Measurements from ENCODE around the gene TBC1D20. TPM values are rescaled to one million over a fixed set of nuclear protein-coding genes. Genes with fewer than 3 reads are reported as not detected.

Gene TBC1D20
- total RNA-seq, 1 donor from 2014 or later: 40.6 TPM

DNA sequence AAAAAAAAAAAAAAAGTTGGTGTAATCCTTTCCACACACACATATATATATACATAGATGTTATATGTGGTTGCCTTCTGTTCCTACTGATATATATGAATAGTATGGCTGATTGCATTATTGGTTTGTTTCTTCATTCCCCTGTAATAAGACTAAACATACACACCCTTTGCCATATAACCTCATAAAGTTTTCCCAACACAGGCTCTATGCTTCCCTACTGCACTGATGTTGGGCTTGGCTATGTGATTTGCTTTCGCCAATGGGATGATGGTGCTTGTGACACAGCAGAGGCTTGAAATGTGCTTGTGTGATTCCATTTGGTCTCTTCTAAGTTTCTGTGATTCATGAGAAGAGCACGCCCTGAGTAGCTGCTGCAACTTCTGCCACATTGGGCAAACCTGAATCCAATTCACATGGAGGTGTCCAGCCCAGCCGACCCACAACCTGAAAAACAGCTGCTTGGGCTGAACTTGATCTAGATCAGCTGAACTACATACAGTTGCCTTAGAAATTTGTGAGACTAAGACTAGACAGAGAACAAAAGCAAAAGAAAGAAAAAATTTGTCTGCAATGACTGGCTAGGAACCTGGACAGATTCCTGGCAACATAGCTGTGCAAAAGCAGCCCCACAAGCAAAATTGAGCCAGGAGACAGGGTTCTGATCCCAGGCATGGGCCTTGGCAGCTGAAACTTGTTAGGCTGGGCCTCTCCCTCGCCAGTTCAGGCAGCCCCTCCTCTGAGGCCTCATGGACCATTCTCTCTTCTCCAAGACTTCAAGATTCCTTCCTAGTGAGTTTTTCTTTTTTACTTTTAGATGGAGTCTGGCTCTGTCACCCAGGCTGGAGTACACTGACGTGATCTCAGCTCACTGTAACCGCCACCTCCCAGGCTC lies 13.4 kb upstream of the TBC1D20 start:
- Histone ChIP-seq H4K20me1 (ENCODE audit: insufficient read depth, low read length) (peaks cover 27% of the 10 kb centered on the region), H3K4me2 (ENCODE audit: low read length) (no peak overlapping the region), H3K9me3 (ENCODE audit: insufficient read depth, low read depth, low read length) (no peaks in the 10 kb centered on the region), H3K9ac (ENCODE audit: low read length) (no peak overlapping the region), H3K79me2 (ENCODE audit: insufficient read depth, low read length) (no peaks in the 10 kb centered on the region), H3K4me1 (ENCODE audit: insufficient read depth, low read length) (peaks cover 4% of the 10 kb centered on the region), H3K36me3 (ENCODE audit: insufficient read depth, low read length) (peaks cover 19% of the 10 kb centered on the region), H3K27ac (ENCODE audit: low read depth, low read length) (no peak overlapping the region), H2AFZ (ENCODE audit: low read depth, low read length) (no peak overlapping the region), H3K27me3 (ENCODE audit: insufficient read depth, low read length) (no peaks in the 10 kb centered on the region), H3K4me3 (ENCODE audit: insufficient read depth, low read depth, low read length) (no peak overlapping the region)
- TF ChIP-seq, protein P1, sequence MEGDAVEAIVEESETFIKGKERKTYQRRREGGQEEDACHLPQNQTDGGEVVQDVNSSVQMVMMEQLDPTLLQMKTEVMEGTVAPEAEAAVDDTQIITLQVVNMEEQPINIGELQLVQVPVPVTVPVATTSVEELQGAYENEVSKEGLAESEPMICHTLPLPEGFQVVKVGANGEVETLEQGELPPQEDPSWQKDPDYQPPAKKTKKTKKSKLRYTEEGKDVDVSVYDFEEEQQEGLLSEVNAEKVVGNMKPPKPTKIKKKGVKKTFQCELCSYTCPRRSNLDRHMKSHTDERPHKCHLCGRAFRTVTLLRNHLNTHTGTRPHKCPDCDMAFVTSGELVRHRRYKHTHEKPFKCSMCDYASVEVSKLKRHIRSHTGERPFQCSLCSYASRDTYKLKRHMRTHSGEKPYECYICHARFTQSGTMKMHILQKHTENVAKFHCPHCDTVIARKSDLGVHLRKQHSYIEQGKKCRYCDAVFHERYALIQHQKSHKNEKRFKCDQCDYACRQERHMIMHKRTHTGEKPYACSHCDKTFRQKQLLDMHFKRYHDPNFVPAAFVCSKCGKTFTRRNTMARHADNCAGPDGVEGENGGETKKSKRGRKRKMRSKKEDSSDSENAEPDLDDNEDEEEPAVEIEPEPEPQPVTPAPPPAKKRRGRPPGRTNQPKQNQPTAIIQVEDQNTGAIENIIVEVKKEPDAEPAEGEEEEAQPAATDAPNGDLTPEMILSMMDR (IDR thresholded peaks at IDR 0.05; ENCODE audit: insufficient read depth, low read depth, low read length): no peak
- no peak for TF ChIP-seq EZH2 (IDR thresholded peaks at IDR 0.05; ENCODE audit: insufficient read depth, low read length)
- no peak overlapping the region for H3K4me3 Mint-ChIP-seq (ENCODE audit: unreplicated experiment)
- peaks cover 16% of the 10 kb centered on the region for H3K4me1 Mint-ChIP-seq (ENCODE audit: low read depth, unreplicated experiment)
- H3K27me3 Mint-ChIP-seq (ENCODE audit: low read depth, unreplicated experiment): no peaks in the 10 kb centered on the region
- peak overlapping the region; percentile 68 for H3K27ac Mint-ChIP-seq (ENCODE audit: unreplicated experiment)
- FAIRE-seq (no peak), DNase-seq (ENCODE audit: low read depth) (no peak)
- H3K9me3 Mint-ChIP-seq (ENCODE audit: unreplicated experiment): peaks cover 8% of the 10 kb centered on the region
- peaks cover 39% of the 10 kb centered on the region for H3K36me3 Mint-ChIP-seq (ENCODE audit: low read depth, unreplicated experiment)

DNA sequence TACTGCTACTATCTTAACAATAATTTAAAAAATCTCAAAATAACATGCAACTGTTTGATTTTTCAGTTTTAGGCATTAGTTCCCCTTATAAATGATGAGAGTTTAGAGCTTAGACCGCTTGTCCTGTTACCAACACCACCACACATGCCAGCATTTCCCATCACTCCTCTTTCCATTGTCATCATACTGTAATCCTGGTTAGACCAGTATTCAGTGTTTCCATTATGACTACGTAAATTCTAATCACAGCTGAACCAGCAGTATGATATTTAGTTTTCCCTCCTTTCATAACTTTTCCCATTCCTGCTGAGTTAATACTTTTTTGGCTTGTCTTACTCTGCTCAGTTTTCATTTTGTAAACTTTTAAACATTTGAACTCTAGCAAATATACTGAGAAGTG lies 12.2 kb upstream of the TBC1D20 start:
- H3K4me1 Mint-ChIP-seq (ENCODE audit: low read depth, unreplicated experiment): peaks cover 16% of the 10 kb centered on the region

More for the DNA sequence above, 12.2 kb upstream of the TBC1D20 start:
- Histone ChIP-seq H3K27me3 (ENCODE audit: insufficient read depth, low read length) (no peaks in the 10 kb centered on the region), H3K9ac (ENCODE audit: low read length) (no peak overlapping the region), H4K20me1 (ENCODE audit: insufficient read depth, low read length) (peaks cover 19% of the 10 kb centered on the region), H3K4me3 (ENCODE audit: insufficient read depth, low read depth, low read length) (no peak overlapping the region), H3K9me3 (ENCODE audit: insufficient read depth, low read depth, low read length) (no peaks in the 10 kb centered on the region), H3K27ac (ENCODE audit: low read depth, low read length) (no peak overlapping the region), H2AFZ (ENCODE audit: low read depth, low read length) (no peak overlapping the region), H3K4me1 (ENCODE audit: insufficient read depth, low read length) (peaks cover 4% of the 10 kb centered on the region), H3K4me2 (ENCODE audit: low read length) (no peak overlapping the region), H3K36me3 (ENCODE audit: insufficient read depth, low read length) (peaks cover 16% of the 10 kb centered on the region), H3K79me2 (ENCODE audit: insufficient read depth, low read length) (no peaks in the 10 kb centered on the region)
- TF ChIP-seq EZH2 (IDR thresholded peaks at IDR 0.05; ENCODE audit: insufficient read depth, low read length): no peak
- TF ChIP-seq, protein P1 (IDR thresholded peaks at IDR 0.05; ENCODE audit: insufficient read depth, low read depth, low read length): no peak
- Mint-ChIP-seq H3K9me3 (ENCODE audit: unreplicated experiment) (peaks cover 17% of the 10 kb centered on the region), H3K27me3 (ENCODE audit: low read depth, unreplicated experiment) (no peaks in the 10 kb centered on the region), H3K36me3 (ENCODE audit: low read depth, unreplicated experiment) (peaks cover 39% of the 10 kb centered on the region), H3K27ac (ENCODE audit: unreplicated experiment) (no peak overlapping the region), H3K4me3 (ENCODE audit: unreplicated experiment) (no peak overlapping the region)
- no peak for FAIRE-seq
- DNase-seq (ENCODE audit: low read depth): no peak

Data from astrocyte (in vitro differentiated cells and primary cell).